Measurements from ENCODE around the gene PCDHA10.
"Not testable (repeated sequence)": the region's sequence is repeated elsewhere in the genome, so short reads cannot be mapped to it uniquely, and the experiment has no call there.

DNA sequence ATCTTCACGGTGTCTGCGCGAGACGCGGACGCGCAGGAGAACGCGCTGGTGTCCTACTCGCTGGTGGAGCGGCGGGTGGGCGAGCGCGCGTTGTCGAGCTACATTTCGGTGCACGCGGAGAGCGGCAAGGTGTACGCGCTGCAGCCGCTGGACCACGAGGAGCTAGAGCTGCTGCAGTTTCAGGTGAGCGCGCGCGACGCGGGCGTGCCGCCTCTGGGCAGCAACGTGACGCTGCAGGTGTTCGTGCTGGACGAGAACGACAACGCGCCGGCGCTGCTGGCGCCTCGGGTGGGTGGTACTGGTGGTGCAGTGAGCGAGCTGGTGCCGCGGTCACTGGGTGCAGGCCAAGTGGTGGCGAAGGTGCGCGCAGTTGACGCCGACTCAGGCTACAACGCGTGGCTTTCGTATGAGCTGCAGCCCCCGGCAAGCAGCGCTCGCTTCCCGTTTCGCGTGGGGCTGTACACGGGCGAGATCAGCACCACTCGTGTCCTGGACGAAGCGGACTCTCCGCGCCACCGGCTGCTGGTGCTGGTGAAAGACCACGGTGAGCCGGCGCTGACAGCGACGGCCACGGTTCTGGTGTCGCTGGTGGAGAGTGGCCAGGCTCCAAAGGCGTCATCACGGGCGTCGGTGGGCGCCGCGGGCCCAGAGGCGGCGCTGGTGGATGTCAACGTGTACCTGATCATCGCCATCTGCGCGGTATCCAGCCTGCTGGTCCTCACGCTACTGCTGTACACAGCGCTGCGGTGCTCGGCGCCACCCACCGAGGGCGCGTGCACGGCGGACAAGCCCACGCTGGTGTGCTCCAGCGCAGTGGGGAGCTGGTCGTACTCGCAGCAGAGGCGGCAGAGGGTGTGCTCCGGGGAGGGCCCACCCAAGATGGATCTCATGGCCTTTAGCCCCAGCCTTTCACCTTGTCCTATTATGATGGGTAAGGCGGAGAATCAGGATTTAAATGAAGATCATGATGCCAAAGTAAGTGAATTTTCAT lies 25.9 kb upstream of the PCDHA10 start:
- not testable (repeated sequence) for TF ChIP-seq EZH2, EZH2phosphoT487 (IDR thresholded peaks at IDR 0.05)
- TF ChIP-seq, protein P1, sequence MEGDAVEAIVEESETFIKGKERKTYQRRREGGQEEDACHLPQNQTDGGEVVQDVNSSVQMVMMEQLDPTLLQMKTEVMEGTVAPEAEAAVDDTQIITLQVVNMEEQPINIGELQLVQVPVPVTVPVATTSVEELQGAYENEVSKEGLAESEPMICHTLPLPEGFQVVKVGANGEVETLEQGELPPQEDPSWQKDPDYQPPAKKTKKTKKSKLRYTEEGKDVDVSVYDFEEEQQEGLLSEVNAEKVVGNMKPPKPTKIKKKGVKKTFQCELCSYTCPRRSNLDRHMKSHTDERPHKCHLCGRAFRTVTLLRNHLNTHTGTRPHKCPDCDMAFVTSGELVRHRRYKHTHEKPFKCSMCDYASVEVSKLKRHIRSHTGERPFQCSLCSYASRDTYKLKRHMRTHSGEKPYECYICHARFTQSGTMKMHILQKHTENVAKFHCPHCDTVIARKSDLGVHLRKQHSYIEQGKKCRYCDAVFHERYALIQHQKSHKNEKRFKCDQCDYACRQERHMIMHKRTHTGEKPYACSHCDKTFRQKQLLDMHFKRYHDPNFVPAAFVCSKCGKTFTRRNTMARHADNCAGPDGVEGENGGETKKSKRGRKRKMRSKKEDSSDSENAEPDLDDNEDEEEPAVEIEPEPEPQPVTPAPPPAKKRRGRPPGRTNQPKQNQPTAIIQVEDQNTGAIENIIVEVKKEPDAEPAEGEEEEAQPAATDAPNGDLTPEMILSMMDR (IDR thresholded peaks at IDR 0.05), result not testable (repeated sequence)
